PC-3 (cell line): Measurements from ENCODE around the gene CPSF4L. TPM values are rescaled to one million over a fixed set of nuclear protein-coding genes. Genes with fewer than 3 reads are reported as not detected.

ENCODE experiments used
- ATAC-seq: fragments of 200-7000 bp; cut with Tn5 transposase; 2 replicates; pipeline ENCODE4 v1.9.1; 2020; ENCODE audit warnings: mild to moderate bottlenecking, moderate library complexity
- BruUV-seq: library from RNA; stranded (reverse); fragments of 400-500 nt; replicated peaks from 2 replicates; lab custom pipeline; 2021; lab: Mats Ljungman, UMichigan
- CTCF ChIA-PET: fragments of 300-600 bp; sonication (Branson Sonifier 250); formaldehyde crosslinking; loops from one replicate; lab custom pipeline; 2022; ENCODE audit warnings: antibody characterized with exemption; lab: Charles Lee
- POLR2A ChIA-PET: fragments of 300-600 bp; sonication (Branson Sonifier 250); formaldehyde crosslinking; loops from one replicate; lab custom pipeline; 2022; ENCODE audit warnings: antibody characterized with exemption; ENCODE audit not compliant: unreplicated experiment; lab: Charles Lee
- DNase-seq: peaks from one replicate; pipeline ENCODE4 v3.0.0-alpha.2; 2015
- H2AFZ ChIP-seq: fragments of 300-600 bp; sonication (generic); 2 replicates; pipeline ENCODE4 v1.6.0; 2016; ENCODE audit warnings: antibody characterized with exemption, low read length
- H3F3A ChIP-seq: fragments of 300-600 bp; sonication (generic); one replicate; pipeline ENCODE4 v1.6.0; 2017; ENCODE audit warnings: antibody characterized with exemption, low read length, control low read depth, mild to moderate bottlenecking; ENCODE audit not compliant: unreplicated experiment
- H3K27ac ChIP-seq: fragments of 300-600 bp; sonication (generic); 2 replicates; pipeline ENCODE4 v1.5.1; 2016; ENCODE audit warnings: mild to moderate bottlenecking, low read length
- H3K27me3 ChIP-seq: fragments of 300-600 bp; sonication (generic); 2 replicates; pipeline ENCODE4 v1.6.1; 2016; ENCODE audit warnings: low read length, mixed read lengths
- H3K36me3 ChIP-seq: fragments of 300-600 bp; sonication (generic); 2 replicates; pipeline ENCODE4 v1.6.1; 2016; ENCODE audit warnings: low read depth, mixed run types, low read length, mixed read lengths
- H3K4me1 ChIP-seq: fragments of 300-600 bp; sonication (generic); 2 replicates; pipeline ENCODE4 v1.5.1; 2016; ENCODE audit warnings: low read length; ENCODE audit not compliant: insufficient read depth
- H3K4me2 ChIP-seq: fragments of 300-600 bp; sonication (generic); 2 replicates; pipeline ENCODE4 v1.6.0; 2016; ENCODE audit warnings: low read length
- H3K4me3 ChIP-seq: fragments of 300-600 bp; sonication (generic); 2 replicates; pipeline ENCODE4 v1.5.1; 2016; ENCODE audit warnings: mild to moderate bottlenecking, low read length, mixed read lengths
- H3K79me2 ChIP-seq: fragments of 300-600 bp; sonication (generic); 2 replicates; pipeline ENCODE4 v1.6.1; 2017; ENCODE audit warnings: low read length, mixed read lengths
- H3K9ac ChIP-seq: fragments of 300-600 bp; sonication (generic); 2 replicates; pipeline ENCODE4 v1.6.0; 2016; ENCODE audit warnings: mild to moderate bottlenecking, low read length
- H3K9me2 ChIP-seq: fragments of 300-600 bp; sonication (generic); replicated peaks from 2 replicates; pipeline ENCODE4 v1.6.1; 2016; ENCODE audit warnings: mixed run types, low read length, mixed read lengths
- H3K9me3 ChIP-seq: fragments of 300-600 bp; sonication (generic); 2 replicates; pipeline ENCODE4 v1.6.1; 2016; ENCODE audit warnings: low read length, mixed read lengths
- H4K20me1 ChIP-seq: fragments of 300-600 bp; sonication (generic); 2 replicates; pipeline ENCODE4 v1.6.1; 2016; ENCODE audit warnings: low read length, mixed read lengths
- CTCF ChIP-seq: fragments of 300-600 bp; sonication (generic); conservative IDR thresholded peaks from 2 replicates; pipeline ENCODE4 v1.5.1; 2017; ENCODE audit warnings: antibody characterized with exemption, low read depth, mild to moderate bottlenecking, low read length
- EZH2 ChIP-seq: fragments of 300-600 bp; sonication (generic); IDR thresholded peaks from one replicate; pipeline ENCODE4 v1.6.1; 2017; ENCODE audit warnings: antibody characterized with exemption, mild to moderate bottlenecking, low read length; ENCODE audit not compliant: unreplicated experiment
- EZH2phosphoT487 ChIP-seq: fragments of 300-600 bp; sonication (generic); IDR thresholded peaks from 2 replicates; pipeline ENCODE4 v1.6.1; 2018; ENCODE audit warnings: mild to moderate bottlenecking, antibody characterized with exemption, low read length, borderline replicate concordance
- intact Hi-C: fragments of 100-400 bp; cut with micrococcal nuclease; formaldehyde crosslinking; loops from 2 replicates; pipeline ENCODE4 v1.9.0; 2023
- total RNA-seq: library from RNA; depleted of rRNA; stranded (reverse); fragments of >200 nt; gene quantifications from 2 replicates; pipeline ENCODE4 v1.2.3, GENCODE V29; 2014

The CPSF4L gene
- total RNA-seq, 1 experiment from 2014 or later = not detected

GRCh38 chr17:73304971-73305812 lies 43.5 kb upstream of the CPSF4L start:
- no peak overlapping the region; the same call in 1 of the 2 replicates for H2AFZ ChIP-seq
- ATAC-seq = peak; percentile 64
- DNase-seq = peak; percentile 84
- peak overlapping the region; percentile 82 for H3K27ac ChIP-seq
- peak overlapping the region; percentile 79 for H3K4me2 ChIP-seq
- CTCF ChIA-PET = interaction anchor here (1.2 kb wide), 1 partner anchor 65 kb away, joined by 9 read pairs; no protein-coding TSS in a partner anchor
- H4K20me1 ChIP-seq = peaks cover 9% of the 10 kb centered on the region
- H3K9ac ChIP-seq = peak overlapping the region; percentile 52
- no peaks in the 10 kb centered on the region for H3K9me2 ChIP-seq
- peaks cover 99% of the 10 kb centered on the region for H3K79me2 ChIP-seq
- H3K4me1 ChIP-seq = peaks cover 67% of the 10 kb centered on the region
- 0 out of 2 replicates have a peak, but pooled peaks cover 7% of the 10 kb centered on the region for H3K36me3 ChIP-seq
- BruUV-seq = TSS peak; percentile 92
- TF ChIP-seq EZH2phosphoT487 (no peak), CTCF (peak; percentile 60), EZH2 (no peak)
- peak overlapping the region; percentile 55 for H3K4me3 ChIP-seq
- POLR2A ChIA-PET = no interaction called here
- intact Hi-C loops = loop anchor here (1.0 to 10.0 kb wide), 3 partner anchors 12 to 900 kb away; partner anchors contain the start of gene RPL38
- H3K27me3 ChIP-seq = no peaks in the 10 kb centered on the region
- H3F3A ChIP-seq = no peaks in the 10 kb centered on the region
- no peaks in the 10 kb centered on the region for H3K9me3 ChIP-seq

- ChIA-PET POLR2A (interaction anchor here (0.6 kb wide), 2 partner anchors 27 to 1184 kb away, joined by 4 to 6 read pairs; no protein-coding TSS in a partner anchor), CTCF (interaction anchor here (0.6 kb wide), 1 partner anchor 16 kb away, joined by 4 read pairs; no protein-coding TSS in a partner anchor)
- H2AFZ ChIP-seq = no peak overlapping the region
- TF ChIP-seq EZH2 = no peak
- no peak for TF ChIP-seq EZH2phosphoT487
- no peak for TF ChIP-seq CTCF
- no peaks in the 10 kb centered on the region for H3F3A ChIP-seq
- H3K4me1 ChIP-seq = peaks cover 61% of the 10 kb centered on the region
- H3K27me3 ChIP-seq = no peaks in the 10 kb centered on the region
- peaks cover 99% of the 10 kb centered on the region for H3K79me2 ChIP-seq
- intact Hi-C loops = loop anchor here (10.0 kb wide), 1 partner anchor 900 kb away; the partner anchor contains the start of gene RPL38
- H3K9ac ChIP-seq = peak overlapping the region; percentile 52
- peak overlapping the region; percentile 82 for H3K27ac ChIP-seq
- peaks cover 2% of the 10 kb centered on the region for H4K20me1 ChIP-seq
- DNase-seq (no peak), ATAC-seq (no peak)
- peak overlapping the region; percentile 55; the same call in 1 of the 2 replicates for H3K4me3 ChIP-seq
- H3K4me2 ChIP-seq = peak overlapping the region; percentile 79
- 0 out of 2 replicates have a peak, but pooled peaks cover 7% of the 10 kb centered on the region for H3K36me3 ChIP-seq
- no peaks in the 10 kb centered on the region for H3K9me2 ChIP-seq
- BruUV-seq = no TSS peak
- no peaks in the 10 kb centered on the region for H3K9me3 ChIP-seq
Observed at GRCh38 chr17:73304438-73304837, 42.8 kb upstream of the CPSF4L start.
